ENCODE measurements around the gene GNG3.

The GNG3 gene

DNA sequence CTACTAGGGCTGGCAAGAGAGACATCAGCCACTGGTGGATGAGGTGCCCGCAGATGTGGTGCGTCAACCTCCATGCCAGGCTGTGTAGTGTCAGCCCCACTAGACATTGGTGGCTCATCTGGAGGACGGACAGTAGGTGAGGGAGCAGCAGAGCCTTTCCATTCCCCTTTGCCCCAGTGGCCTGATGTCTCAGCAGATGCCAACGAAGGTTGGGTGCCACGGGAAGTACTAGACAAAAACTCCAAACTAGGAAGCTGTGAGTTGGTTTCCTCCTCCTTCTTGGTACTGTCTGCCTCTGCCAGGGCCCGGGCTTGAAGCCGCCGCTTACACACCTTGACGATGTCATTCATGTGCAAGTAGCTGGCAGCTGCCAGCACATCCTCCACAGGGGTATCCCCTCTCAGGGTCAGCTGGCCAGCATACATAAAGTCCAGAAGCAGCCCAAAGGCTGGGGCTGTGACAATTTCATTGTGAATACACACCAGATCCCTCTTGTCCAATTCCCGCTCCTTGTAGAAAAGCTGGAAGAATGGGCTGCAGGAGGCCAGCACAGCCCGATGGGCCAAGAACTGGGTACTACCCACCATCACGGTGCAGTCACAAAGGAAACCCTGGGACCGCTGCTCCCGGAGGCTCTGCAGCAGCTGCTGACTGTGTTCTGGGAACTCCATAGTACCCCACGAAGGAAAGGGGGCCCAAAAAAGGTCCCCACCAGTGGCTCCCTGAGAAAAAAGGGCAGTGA lies 45.7 kb downstream of the GNG3 start:
- DNase-seq (ENCODE audit: insufficient read length, low spot score), result no peak
- TF ChIP-seq, protein P1, sequence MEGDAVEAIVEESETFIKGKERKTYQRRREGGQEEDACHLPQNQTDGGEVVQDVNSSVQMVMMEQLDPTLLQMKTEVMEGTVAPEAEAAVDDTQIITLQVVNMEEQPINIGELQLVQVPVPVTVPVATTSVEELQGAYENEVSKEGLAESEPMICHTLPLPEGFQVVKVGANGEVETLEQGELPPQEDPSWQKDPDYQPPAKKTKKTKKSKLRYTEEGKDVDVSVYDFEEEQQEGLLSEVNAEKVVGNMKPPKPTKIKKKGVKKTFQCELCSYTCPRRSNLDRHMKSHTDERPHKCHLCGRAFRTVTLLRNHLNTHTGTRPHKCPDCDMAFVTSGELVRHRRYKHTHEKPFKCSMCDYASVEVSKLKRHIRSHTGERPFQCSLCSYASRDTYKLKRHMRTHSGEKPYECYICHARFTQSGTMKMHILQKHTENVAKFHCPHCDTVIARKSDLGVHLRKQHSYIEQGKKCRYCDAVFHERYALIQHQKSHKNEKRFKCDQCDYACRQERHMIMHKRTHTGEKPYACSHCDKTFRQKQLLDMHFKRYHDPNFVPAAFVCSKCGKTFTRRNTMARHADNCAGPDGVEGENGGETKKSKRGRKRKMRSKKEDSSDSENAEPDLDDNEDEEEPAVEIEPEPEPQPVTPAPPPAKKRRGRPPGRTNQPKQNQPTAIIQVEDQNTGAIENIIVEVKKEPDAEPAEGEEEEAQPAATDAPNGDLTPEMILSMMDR (IDR thresholded peaks at IDR 0.05; ENCODE audit: insufficient read depth, missing control alignments), result no peak
- FAIRE-seq, result no peak

DNA sequence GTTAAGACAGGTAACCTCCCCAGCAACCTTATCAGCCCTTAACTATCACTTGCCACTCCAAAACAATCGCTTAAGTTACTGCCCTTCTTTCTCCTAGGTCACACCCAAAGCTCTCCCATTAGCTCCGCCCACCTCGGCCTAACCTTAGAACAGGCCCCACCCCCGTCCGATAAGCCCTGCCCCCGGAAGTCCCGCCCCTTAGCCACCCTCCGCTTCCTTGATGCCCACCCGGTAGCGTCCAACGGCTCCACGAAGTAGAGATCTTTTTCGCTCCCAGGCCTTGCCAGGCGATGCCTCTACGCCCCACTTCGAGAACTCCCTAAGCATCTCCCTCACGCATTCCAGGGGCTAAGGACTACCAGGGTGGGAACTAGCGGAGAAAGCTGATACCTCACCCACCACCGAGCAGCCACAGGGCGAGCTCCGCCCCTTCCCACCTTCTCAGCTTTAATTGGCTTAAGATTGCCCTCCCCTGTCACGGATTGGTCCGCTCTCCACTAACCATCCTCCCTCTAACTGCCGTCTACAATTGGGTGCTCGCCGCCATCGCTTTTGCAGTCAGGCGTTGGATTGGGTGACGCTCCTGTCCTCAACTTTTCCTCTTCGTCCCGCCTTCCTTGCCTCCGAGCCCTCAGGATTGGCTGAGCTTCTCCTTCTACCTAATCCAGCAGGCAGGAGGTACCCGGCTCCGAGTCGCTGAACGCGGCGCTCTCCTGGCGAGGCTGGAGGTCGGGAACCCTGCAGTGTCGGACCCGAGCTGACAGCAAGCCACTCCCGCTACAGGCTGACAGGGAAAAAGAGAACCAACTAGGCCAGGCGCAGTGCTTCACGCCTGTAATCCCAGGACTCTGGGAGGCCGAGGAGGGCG lies 46.5 kb downstream of the GNG3 start, which contains the start of gene ZBTB3:
TSS of gene ZBTB3 (minus strand) at position 425 of the 868 bp plus-strand sequence. CDS start 496 bp downstream, outside the sequence.
- TF ChIP-seq, protein P1 (IDR thresholded peaks at IDR 0.05; ENCODE audit: insufficient read depth, missing control alignments), result no peak
- FAIRE-seq (no peak), DNase-seq (ENCODE audit: insufficient read length, low spot score) (peak; percentile 82)

DNA sequence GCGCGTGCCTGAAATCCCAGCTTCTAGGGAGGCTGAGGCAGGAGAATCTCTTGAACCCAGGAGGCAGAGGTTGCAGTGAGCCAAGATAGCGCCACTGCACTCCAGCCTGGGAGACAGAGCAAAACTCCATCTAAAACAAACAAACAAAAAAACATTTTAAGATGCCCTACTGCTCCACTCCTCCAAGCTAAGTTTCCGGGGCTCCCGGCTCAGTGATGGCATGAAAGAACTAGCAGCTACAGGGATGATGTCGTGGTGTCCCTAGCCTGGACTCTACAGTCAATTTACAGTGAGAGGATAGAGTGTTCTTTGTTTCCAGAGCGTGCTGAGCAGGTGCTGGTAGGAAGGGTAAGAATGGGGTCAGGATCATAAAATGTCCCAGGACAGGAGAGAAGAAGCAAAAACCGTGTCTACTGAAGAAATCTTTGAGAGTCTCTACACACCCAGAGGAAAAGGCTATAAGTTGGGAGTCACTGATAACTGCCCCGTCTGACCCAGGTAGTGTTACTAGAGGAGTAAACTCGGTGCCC lies 47.7 kb downstream of the GNG3 start:
- DNase-seq (ENCODE audit: insufficient read length, low spot score) (no peak), FAIRE-seq (no peak)
- TF ChIP-seq, protein P1 (IDR thresholded peaks at IDR 0.05; ENCODE audit: insufficient read depth, missing control alignments), result no peak

DNA sequence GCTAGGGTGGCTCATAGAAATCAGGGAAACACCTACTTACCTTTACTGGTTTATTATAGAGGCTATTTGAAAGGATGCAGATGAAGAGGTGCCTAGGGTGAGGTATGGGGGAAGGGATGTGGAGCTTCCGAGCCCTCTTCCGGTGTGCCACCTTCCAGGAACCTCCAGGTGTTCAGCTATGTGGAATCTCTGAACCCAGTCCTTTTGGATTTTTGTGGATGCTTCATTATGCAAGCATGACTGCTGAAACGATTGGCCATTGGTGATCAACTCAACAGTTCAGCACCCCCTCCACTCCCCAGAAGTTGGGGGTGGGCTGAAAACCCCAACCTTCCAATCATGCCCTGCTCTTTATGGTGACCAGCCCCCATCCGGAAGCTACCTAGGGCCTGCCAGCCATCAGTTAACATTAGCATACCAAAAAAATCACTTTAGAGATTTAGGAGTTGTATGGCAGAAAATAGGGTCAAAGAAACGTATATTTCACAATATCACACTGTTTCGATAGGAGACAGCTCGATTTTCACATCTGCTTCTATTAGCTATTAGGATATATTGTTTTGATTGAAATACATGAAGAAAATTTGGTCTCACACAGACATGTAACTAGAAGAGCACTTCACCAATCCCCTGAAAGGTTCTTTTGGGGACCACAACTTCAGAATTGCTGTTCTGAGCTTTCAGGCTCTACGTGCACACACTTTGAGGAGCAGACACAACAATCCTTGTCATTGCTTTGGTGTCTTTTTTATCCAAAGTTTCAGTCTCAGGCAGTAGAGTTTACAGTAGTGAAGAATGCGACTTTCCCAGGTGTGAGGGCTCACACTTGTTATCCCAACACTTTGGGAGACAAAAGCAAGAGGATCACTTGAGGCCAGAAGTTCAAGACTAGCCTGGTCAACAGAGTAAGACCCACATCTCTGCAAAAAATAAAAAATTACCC lies 50.6 kb downstream of the GNG3 start:
- FAIRE-seq (no peak), DNase-seq (ENCODE audit: insufficient read length, low spot score) (no peak)
- TF ChIP-seq, protein P1 (IDR thresholded peaks at IDR 0.05; ENCODE audit: insufficient read depth, missing control alignments), result no peak

Measured in D721Med (cell line).